ENCODE results near the gene FAHD1. TPM values are rescaled to one million over a fixed set of nuclear protein-coding genes. Genes with fewer than 3 reads are reported as not detected.
A peak's percentile ranks its signal among the peaks of the same experiment; 100 is the strongest.

The FAHD1 gene
- total and polyA plus RNA-seq, 2 experiments from 2014 or later, result 76.6 to 101 TPM

DNA sequence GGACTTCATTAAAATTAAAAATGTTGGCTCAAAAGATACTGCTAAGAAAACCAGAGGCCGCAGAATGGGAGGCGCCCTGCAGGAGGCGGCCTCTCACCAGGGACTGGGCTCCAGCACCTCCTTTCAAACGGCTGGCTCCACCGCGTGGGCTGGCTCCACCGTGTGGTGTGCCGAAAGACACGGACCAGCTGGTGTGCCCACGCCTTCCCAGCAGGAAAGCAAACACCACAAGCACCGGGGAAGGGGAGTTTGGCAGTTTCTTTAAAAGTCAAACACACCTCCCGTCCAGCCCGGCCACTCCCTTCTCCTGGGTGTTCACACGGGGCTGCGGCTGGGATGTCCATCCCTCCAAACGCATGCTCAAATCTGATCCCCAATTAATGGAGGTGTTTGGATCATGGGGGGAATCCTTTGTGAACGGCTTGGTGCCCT lies 14.3 kb upstream of the FAHD1 start:
- H3K9me3 ChIP-seq (ENCODE audit: low read depth), result no peaks in the 10 kb centered on the region
- peaks cover 3% of the 10 kb centered on the region for H4K20me1 ChIP-seq (ENCODE audit: insufficient read depth, poor library complexity, severe bottlenecking)
- no peaks in the 10 kb centered on the region for H3K27me3 ChIP-seq
- no peak overlapping the region for H3K27ac ChIP-seq
- H3K36me3 ChIP-seq (replicated peaks; ENCODE audit: insufficient read depth, low read depth), result no peaks in the 10 kb centered on the region
- DNase-seq (ENCODE audit: low spot score), result peak; percentile 87
- H3K4me3 ChIP-seq, result no peak overlapping the region
- WGBS (ENCODE audit: low lambda C conversion rate, missing lambda C conversion rate), result 36% methylated on average over 17 of the region's 17 CpGs
- H2AFZ ChIP-seq, result no peak overlapping the region
- TF ChIP-seq, protein P1, sequence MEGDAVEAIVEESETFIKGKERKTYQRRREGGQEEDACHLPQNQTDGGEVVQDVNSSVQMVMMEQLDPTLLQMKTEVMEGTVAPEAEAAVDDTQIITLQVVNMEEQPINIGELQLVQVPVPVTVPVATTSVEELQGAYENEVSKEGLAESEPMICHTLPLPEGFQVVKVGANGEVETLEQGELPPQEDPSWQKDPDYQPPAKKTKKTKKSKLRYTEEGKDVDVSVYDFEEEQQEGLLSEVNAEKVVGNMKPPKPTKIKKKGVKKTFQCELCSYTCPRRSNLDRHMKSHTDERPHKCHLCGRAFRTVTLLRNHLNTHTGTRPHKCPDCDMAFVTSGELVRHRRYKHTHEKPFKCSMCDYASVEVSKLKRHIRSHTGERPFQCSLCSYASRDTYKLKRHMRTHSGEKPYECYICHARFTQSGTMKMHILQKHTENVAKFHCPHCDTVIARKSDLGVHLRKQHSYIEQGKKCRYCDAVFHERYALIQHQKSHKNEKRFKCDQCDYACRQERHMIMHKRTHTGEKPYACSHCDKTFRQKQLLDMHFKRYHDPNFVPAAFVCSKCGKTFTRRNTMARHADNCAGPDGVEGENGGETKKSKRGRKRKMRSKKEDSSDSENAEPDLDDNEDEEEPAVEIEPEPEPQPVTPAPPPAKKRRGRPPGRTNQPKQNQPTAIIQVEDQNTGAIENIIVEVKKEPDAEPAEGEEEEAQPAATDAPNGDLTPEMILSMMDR (IDR thresholded peaks at IDR 0.05; ENCODE audit: poor library complexity), result peak; percentile 57
- no peak for TF ChIP-seq EZH2 (IDR thresholded peaks at IDR 0.05; ENCODE audit: borderline replicate concordance)
- no peaks in the 10 kb centered on the region for H3K9me2 ChIP-seq (replicated peaks; ENCODE audit: insufficient read depth)
- H3K4me1 ChIP-seq (ENCODE audit: insufficient read depth), result no peaks in the 10 kb centered on the region
- no peaks in the 10 kb centered on the region for H3K79me2 ChIP-seq
- no peak overlapping the region for H3K4me2 ChIP-seq

DNA sequence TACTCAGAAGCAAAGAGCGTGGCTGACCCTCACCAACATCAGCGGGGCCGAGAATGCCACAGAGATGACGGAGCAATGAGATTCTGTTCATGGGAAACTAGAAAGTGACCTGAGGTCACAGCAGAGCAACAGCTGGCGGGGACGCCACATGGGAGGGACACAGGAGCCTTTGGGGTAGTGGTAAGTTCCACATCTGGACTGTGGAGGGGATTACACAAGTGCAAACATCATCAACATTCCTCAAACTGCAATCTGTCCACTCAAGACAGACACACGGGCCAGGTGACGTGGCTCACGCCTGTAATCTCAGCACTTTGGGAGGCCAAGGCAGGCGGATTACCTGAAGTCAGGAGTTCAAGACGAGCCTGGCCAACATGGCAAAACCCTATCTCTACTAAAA lies 11.5 kb upstream of the FAHD1 start:
- H3K36me3 ChIP-seq (replicated peaks; ENCODE audit: insufficient read depth, low read depth), result no peaks in the 10 kb centered on the region

DNA sequence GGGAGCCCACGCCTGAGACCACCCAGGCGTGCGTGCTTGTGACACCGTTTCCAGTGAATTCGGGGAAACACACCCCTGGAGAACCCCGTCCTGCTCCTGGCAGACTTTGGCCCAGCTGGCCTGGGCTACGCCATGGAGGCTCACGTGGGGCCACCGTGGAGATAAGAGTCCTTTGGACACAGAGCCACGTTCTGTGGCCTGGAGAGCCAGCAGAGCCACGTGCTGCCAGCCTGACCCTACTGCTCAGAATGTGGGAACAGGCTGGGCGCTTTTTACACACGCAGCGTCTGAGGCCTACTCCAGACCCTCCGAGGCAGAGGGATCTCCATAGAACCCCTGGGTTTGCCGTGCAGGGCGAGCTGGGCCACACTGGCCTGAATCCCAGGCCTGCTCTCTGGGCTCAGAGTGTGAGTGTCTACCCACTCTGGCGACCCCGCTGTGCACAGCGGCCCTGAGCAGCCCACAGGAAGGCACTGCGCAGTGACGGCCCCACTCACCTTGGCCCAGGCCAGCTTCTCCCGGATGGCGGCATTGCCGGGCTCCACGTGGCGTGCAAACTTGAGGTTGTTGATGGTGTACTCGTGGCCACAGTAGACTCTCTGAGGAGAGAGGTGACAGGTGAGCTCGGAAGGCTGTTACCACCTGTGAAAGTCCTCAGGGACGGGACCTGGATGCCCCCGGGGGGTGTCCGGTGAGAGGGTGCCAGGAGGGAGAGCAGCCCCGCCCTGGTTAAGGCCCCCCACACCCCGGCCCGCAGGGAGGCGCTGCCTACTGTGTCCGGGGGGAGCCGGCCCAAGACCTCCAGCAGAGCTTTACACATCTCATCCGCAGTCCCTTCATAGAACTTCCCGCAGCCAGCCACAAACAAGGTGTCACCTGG lies 10.4 kb upstream of the FAHD1 start:
- H3K4me2 ChIP-seq, result no peak overlapping the region
- H3K4me3 ChIP-seq, result no peak overlapping the region
- H3K27me3 ChIP-seq, result no peaks in the 10 kb centered on the region
- WGBS (ENCODE audit: low lambda C conversion rate, missing lambda C conversion rate), result 97% methylated on average over 35 of the region's 40 CpGs
- TF ChIP-seq, protein P1 (IDR thresholded peaks at IDR 0.05; ENCODE audit: poor library complexity), result no peak
- no peak for TF ChIP-seq EZH2phosphoT487 (IDR thresholded peaks at IDR 0.05; ENCODE audit: low read depth, severe bottlenecking, unreplicated experiment)
- no peak for TF ChIP-seq EZH2 (IDR thresholded peaks at IDR 0.05; ENCODE audit: borderline replicate concordance)
- no peaks in the 10 kb centered on the region for H3K9me2 ChIP-seq (replicated peaks; ENCODE audit: insufficient read depth)
- no peak for DNase-seq (ENCODE audit: low spot score)
- H3K36me3 ChIP-seq (replicated peaks; ENCODE audit: insufficient read depth, low read depth), result no peaks in the 10 kb centered on the region
- H3K79me2 ChIP-seq, result no peaks in the 10 kb centered on the region
- H3K27ac ChIP-seq, result no peak overlapping the region
- H3K4me1 ChIP-seq (ENCODE audit: insufficient read depth), result no peaks in the 10 kb centered on the region
- no peak overlapping the region for H2AFZ ChIP-seq
- peaks cover 3% of the 10 kb centered on the region for H4K20me1 ChIP-seq (ENCODE audit: insufficient read depth, poor library complexity, severe bottlenecking)
- no peaks in the 10 kb centered on the region for H3K9me3 ChIP-seq (ENCODE audit: low read depth)

More for the DNA sequence above, 11.5 kb upstream of the FAHD1 start:
- no peaks in the 10 kb centered on the region for H3K4me1 ChIP-seq (ENCODE audit: insufficient read depth)
- no peak for DNase-seq (ENCODE audit: low spot score)
- TF ChIP-seq, protein P1 (IDR thresholded peaks at IDR 0.05; ENCODE audit: poor library complexity), result no peak
- TF ChIP-seq EZH2phosphoT487 (IDR thresholded peaks at IDR 0.05; ENCODE audit: low read depth, severe bottlenecking, unreplicated experiment) (no peak), EZH2 (IDR thresholded peaks at IDR 0.05; ENCODE audit: borderline replicate concordance) (no peak)
- H3K79me2 ChIP-seq, result no peaks in the 10 kb centered on the region
- H3K27ac ChIP-seq, result no peak overlapping the region
- H3K4me2 ChIP-seq, result no peak overlapping the region
- H3K4me3 ChIP-seq, result no peak overlapping the region
- H3K27me3 ChIP-seq, result no peaks in the 10 kb centered on the region
- H2AFZ ChIP-seq, result no peak overlapping the region
- no peaks in the 10 kb centered on the region for H3K9me2 ChIP-seq (replicated peaks; ENCODE audit: insufficient read depth)
- peaks cover 3% of the 10 kb centered on the region for H4K20me1 ChIP-seq (ENCODE audit: insufficient read depth, poor library complexity, severe bottlenecking)
- 92% methylated on average over 11 of the region's 11 CpGs for WGBS (ENCODE audit: low lambda C conversion rate, missing lambda C conversion rate)
- H3K9me3 ChIP-seq (ENCODE audit: low read depth), result no peaks in the 10 kb centered on the region
